Osteoblast (primary cell): ENCODE data around the gene DISP1. TPM values are rescaled to one million over a fixed set of nuclear protein-coding genes. Genes with fewer than 3 reads are reported as not detected.
A peak's percentile ranks its signal among the peaks of the same experiment; 100 is the strongest.

Source experiments
- DNase-seq: peaks from one replicate; pipeline ENCODE4 v3.0.0; 2011; ENCODE audit warnings: low spot score, mixed read lengths; ENCODE audit not compliant: insufficient read length; ENCODE audit errors: missing footprints
- H2AFZ ChIP-seq: 2 replicates; pipeline ENCODE4 v1.6.0; 2011; ENCODE audit warnings: mild to moderate bottlenecking, low read length
- H3K27ac ChIP-seq: 2 replicates; pipeline ENCODE4 v1.5.1; 2011; ENCODE audit warnings: mild to moderate bottlenecking, low read depth, low read length, moderate library complexity
- H3K27me3 ChIP-seq: 2 replicates; pipeline ENCODE4 v1.6.0; 2012; ENCODE audit warnings: mild to moderate bottlenecking, control low read depth, inconsistent platforms, low read length, moderate library complexity; ENCODE audit not compliant: insufficient read depth
- H3K36me3 ChIP-seq: 2 replicates; pipeline ENCODE4 v1.5.1; 2011; ENCODE audit warnings: mild to moderate bottlenecking, low read length, control low read depth, moderate library complexity; ENCODE audit not compliant: insufficient read depth
- H3K4me1 ChIP-seq: 2 replicates; pipeline ENCODE4 v1.5.1; 2011; ENCODE audit warnings: mild to moderate bottlenecking, low read length, control low read depth, moderate library complexity; ENCODE audit not compliant: insufficient read depth
- H3K4me2 ChIP-seq: 2 replicates; pipeline ENCODE4 v1.6.0; 2011; ENCODE audit warnings: mild to moderate bottlenecking, low read length; ENCODE audit not compliant: insufficient read depth
- H3K4me3 ChIP-seq: fragments of 200-600 bp; sonication (generic); 3 replicates; pipeline ENCODE4 v1.5.1; 2012; ENCODE audit warnings: mild to moderate bottlenecking, low read length, inconsistent platforms; ENCODE audit not compliant: insufficient read depth
- H3K79me2 ChIP-seq: 2 replicates; pipeline ENCODE4 v1.6.0; 2012; ENCODE audit warnings: mild to moderate bottlenecking, low read length, control low read depth, inconsistent platforms; ENCODE audit not compliant: insufficient read depth
- H3K9me3 ChIP-seq: 2 replicates; pipeline ENCODE4 v1.5.1; 2011; ENCODE audit warnings: low read depth, low read length, control low read depth
- H4K20me1 ChIP-seq: 2 replicates; pipeline ENCODE4 v1.6.0; 2012; ENCODE audit warnings: mild to moderate bottlenecking, low read length, control low read depth; ENCODE audit not compliant: insufficient read depth
- CTCF ChIP-seq: IDR thresholded peaks from 2 replicates; pipeline ENCODE4 v1.5.1; 2011; ENCODE audit warnings: mild to moderate bottlenecking, low read depth, low read length, moderate library complexity; ENCODE audit errors: extremely low read depth
- total RNA-seq: library from RNA; depleted of rRNA; stranded (reverse); fragments of >200 nt; gene quantifications from 2 replicates; pipeline ENCODE4 v1.2.3, GENCODE V29; 2012

Gene DISP1
- total RNA-seq, 1 donor = 4.3 TPM

DNA sequence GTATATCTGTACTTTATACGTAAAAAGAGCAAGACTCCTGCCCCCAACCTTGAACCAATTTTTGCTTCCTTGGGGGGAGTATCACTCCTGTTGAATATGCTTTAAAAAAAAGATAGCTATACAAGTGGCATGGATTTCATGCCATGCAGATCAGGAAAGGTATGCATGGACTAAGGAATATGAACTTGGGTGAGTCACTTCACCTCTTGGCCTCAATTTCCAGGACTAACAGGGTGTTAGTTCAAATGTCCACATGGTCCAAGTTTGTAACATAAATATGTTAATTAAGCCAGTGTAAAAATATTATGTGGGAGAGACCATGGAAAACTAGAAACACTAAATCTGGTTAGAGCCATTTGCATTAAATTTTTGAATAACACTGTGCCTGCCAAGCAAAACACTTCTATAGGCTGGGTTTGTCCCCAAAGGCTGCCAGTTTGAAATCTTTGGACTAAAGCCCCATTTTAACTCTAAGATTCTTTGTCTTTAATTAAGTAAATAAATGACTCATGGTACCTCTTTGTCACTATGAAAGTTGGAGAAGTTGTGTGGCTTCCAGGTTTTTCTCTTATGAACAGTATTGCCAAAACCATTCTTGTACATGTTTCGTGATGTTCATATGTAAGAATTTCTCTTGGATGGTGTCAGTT, 44.7 kb upstream of the DISP1 start:
- H3K4me2 ChIP-seq = no peak overlapping the region
- H3K27me3 ChIP-seq = peaks cover 2% of the 10 kb centered on the region
- peaks cover 5% of the 10 kb centered on the region for H3K9me3 ChIP-seq
- no peaks in the 10 kb centered on the region for H3K36me3 ChIP-seq
- no peaks in the 10 kb centered on the region for H3K4me1 ChIP-seq
- no peaks in the 10 kb centered on the region for H4K20me1 ChIP-seq
- H2AFZ ChIP-seq = no peak overlapping the region
- no peak overlapping the region for H3K4me3 ChIP-seq
- H3K79me2 ChIP-seq = no peaks in the 10 kb centered on the region
- DNase-seq = no peak
- no peak overlapping the region for H3K27ac ChIP-seq
- no peak for TF ChIP-seq CTCF

GRCh38 chr1:222772996-222773379, 41.9 kb upstream of the DISP1 start:
- Histone ChIP-seq H4K20me1 (no peaks in the 10 kb centered on the region), H3K4me2 (no peak overlapping the region), H3K4me1 (no peaks in the 10 kb centered on the region), H3K36me3 (no peaks in the 10 kb centered on the region), H3K27ac (no peak overlapping the region), H3K79me2 (no peaks in the 10 kb centered on the region), H3K27me3 (peaks cover 3% of the 10 kb centered on the region), H3K4me3 (no peak overlapping the region), H2AFZ (peak overlapping the region; percentile 46), H3K9me3 (peaks cover 5% of the 10 kb centered on the region)
- no peak for DNase-seq
- no peak for TF ChIP-seq CTCF

- Histone ChIP-seq H3K27ac (no peak overlapping the region), H3K4me2 (no peak overlapping the region), H2AFZ (no peak overlapping the region), H3K79me2 (no peaks in the 10 kb centered on the region), H3K4me1 (no peaks in the 10 kb centered on the region), H3K9me3 (no peaks in the 10 kb centered on the region), H3K36me3 (no peaks in the 10 kb centered on the region), H3K27me3 (peaks cover 3% of the 10 kb centered on the region), H4K20me1 (no peaks in the 10 kb centered on the region), H3K4me3 (no peak overlapping the region)
- DNase-seq = no peak
- TF ChIP-seq CTCF = no peak
These were observed 37.4 kb upstream of the DISP1 start for GRCh38 chr1:222777463-222777862.

- Histone ChIP-seq H3K27me3 (peaks cover 3% of the 10 kb centered on the region), H3K27ac (no peak overlapping the region), H3K36me3 (no peaks in the 10 kb centered on the region), H2AFZ (no peak overlapping the region), H3K79me2 (no peaks in the 10 kb centered on the region), H4K20me1 (no peaks in the 10 kb centered on the region), H3K9me3 (no peaks in the 10 kb centered on the region), H3K4me1 (no peaks in the 10 kb centered on the region), H3K4me3 (no peak overlapping the region), H3K4me2 (no peak overlapping the region)
- TF ChIP-seq CTCF = no peak
- DNase-seq = no peak
These were observed 36.9 kb upstream of the DISP1 start for GRCh38 chr1:222777977-222778376.
